HS-27A (cell line): ENCODE measurements around the gene PREX1.

Experiments used
- DNase-seq: peaks from one replicate; pipeline ENCODE4 v3.0.0-alpha.2; 2012; ENCODE audit warnings: low read depth, missing footprints

Gene PREX1

DNA sequence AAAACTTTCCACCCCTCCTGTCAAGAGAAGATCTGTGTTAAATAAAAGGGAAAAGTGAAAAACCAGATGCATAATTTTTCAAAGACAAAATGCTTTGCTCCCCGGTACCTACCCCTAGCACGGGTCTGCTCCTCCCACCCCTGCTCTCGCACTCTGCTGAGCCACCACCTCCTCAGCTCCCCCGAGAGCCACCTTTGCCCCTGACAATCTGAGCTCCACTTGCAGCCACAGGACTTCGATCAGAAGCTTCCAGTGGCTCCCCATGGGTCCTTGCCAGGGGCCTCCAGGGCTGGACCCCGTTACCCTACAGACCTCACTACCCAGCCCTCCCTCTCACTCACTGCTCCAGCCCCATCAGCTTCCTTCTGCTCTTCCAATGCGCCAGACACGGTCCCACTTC, 171.7 kb downstream of the PREX1 start:
- DNase-seq = no peak

DNA sequence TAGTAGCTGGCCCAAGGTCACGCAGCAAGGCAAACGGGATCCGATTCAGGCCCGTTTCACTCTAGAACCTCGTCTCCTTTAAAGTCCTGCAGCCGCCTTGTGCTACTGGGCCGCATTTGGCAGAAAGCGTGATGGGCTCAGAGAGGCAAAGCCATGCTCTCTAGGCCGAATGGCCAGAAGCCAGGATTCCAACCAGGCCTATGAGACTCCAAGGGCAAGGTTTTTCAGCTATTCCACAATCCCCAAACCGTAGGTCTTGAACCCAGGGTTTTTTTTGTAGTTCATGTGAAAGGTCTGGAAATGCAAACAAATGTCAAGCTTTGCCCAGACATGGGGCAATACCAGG, 174.1 kb downstream of the PREX1 start:
- DNase-seq = no peak

DNA sequence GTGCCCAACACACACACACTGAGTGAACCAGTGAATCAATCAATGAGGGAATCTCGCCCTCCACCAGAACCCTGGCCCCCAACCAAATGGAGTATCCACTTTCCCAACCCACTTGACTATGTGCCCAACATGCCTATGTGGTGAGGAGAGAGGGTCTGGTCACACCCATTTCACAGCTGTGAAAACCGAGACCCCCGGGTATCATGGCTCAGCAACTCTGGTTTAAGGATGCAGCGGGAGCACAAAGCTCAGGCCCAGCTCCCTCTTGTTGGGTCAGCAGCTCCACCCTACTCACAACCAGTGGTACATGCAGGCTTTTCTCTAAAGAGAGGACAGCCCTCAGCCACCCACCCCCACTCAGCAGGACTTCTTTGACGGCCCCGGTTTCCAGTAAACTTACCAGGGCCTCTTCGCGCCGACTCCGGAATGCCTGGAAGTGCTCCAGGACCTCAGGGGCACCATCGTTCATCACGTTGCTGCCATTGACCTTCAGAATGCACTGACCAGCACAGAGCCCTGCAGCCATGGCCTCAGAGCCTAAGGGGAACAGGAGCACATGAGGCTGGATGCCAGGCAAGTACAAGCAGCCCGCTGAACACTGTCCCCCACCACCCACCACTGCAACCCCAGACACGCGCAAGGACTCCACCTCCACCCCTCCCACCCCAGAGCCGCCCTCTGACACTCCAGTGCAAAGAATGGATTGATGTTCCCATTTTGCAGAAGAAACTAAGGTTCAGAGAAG, 174.7 kb downstream of the PREX1 start:
- DNase-seq = no peak

DNA sequence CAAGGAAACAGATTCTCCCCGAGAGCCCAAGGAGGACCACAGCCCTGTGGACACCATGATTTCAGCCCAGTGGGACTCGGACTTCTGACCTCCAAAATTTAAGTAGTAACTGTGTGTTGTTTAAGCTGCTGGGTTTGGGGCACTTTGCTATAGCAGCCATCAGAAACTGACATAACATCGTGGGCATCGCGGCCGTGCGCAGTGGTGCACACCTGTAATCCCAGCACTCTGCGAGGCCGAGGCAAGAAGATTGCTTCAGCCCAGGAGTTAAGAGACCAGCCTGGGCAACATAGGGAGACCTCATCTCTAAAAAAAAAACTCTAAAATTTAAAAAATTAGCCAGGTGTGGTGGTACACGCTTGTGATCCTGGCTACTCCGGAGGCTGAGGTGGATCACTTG, 175.8 kb downstream of the PREX1 start:
- no peak for DNase-seq

DNA sequence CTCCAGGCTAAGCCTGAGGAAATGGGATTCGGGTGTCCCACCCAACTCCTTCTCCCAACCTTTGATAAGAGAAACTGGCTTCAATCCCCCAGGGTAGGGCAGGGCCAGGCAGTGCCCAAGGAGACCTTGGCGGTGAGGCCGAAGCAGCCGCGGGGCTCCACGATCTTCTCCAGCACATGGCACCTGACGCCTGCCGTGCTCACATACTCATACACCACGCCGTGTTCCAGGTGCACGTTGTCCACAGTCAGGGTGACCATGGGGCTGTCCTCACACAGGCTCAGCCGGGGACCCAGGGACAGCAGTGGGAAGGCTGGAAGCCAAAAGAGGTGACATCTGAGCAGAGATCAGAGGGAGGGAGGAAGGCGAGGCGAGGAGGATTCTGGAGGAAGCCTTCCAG, 176.5 kb downstream of the PREX1 start:
- no peak for DNase-seq

DNA sequence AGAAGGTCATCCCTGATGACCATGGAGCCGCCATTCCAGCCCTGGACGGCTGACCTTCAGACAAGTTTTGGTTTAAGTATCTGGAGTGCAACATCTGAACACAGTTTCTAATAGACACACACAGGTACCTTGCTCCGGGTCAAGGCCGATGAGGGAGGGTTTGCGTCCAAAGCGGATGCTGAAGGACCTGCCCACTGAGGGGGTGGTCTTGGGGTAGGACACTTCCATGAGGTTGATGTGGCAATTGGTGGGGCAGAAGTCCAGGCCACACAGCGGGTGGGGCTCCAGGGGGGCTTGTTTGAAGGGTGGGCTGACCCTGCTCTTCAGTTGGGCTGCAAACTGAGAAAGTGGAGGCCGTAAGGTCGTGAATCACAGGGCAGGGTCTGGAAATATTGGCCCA, 177.9 kb downstream of the PREX1 start:
- DNase-seq = no peak

DNA sequence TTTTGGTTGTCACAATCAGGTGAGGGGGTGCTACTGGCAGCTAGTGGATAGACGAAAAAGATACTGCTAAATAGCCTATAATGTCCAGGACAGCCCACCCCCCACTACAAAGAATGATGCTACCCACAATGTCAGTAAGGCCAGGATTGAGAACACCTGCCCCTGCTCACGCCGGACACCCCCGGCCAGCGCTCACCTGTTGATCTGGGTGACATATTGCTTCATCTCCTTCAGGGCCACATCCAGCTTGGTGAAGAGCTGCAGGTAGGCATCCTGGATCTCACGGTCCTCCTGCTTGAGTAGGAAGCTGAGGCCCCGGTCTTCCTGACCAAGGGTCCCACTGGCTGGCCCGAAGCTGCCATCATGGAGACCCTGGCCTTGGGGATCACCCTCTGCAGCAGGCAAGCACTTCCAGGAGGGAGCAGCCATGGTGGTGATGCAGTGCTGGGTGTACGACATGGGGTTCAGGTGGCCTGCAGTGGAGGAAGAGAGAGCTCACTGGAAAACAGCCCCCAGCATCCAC, 178.6 kb downstream of the PREX1 start:
- DNase-seq = no peak

DNA sequence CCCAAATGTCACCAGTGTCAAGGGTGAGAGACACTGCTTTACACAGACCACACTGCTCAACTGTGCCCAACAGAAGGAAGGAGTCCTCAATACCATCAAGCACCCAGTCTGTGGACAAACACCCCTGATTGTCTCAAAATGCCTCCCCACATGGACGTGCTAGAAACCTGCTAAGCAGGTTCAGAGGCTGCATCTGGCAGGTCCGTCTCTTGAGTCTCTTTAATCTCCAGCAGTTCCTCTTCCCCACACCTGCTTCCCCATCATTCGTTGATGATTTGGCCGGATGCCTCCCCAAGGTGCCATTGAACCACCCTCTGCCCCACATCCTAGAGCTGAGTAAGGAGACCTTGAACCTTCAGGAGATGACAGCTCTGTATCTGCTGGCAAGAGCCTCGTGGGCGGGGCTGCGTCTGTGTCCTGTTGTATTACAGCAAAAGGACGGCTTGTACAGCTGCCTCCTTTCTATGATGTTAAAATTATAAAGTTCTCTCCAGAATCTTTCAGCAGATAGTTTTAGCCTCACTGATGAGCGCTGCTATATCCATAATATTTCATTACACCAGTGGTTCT, 179.2 kb downstream of the PREX1 start:
- no peak for DNase-seq

DNA sequence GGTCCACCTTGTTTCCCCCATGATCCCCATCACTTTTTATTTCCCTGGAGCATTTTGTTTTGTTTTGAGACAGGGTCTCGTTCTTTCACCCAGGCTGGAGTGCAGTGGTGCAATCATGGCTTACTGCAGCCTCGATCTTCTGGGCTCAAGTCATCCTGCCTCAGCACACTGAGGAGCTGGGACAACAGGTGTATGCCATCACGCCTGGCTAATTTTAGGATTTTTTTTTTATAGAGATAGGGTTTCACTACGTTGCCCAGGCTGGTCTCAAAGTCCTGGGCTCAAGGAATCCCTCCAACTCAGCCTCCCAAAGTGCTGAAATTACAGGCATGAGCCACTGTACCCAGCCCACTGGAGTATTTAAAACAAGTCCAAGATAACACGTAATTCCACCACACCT, 179.9 kb downstream of the PREX1 start:
- no peak for DNase-seq

DNA sequence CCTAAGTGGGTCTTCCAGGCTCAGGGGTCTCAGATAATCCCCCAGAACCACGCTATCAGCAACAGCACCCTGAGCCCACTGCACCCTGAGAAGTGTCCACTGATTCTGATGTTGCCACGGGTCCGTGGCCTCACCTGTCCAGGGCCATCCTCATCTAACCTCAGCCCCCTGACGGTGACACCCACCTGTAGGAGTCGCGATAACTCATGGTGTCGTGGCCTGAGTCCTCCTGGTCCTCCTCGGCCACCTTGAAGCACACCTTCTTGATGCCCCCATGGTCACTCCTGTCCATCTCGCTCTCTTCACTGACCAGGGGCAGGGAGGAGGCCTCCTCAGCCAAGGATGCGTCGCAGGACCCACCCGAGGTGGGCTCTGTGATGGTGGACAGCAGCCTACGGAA, 182.1 kb downstream of the PREX1 start:
- no peak for DNase-seq

DNA sequence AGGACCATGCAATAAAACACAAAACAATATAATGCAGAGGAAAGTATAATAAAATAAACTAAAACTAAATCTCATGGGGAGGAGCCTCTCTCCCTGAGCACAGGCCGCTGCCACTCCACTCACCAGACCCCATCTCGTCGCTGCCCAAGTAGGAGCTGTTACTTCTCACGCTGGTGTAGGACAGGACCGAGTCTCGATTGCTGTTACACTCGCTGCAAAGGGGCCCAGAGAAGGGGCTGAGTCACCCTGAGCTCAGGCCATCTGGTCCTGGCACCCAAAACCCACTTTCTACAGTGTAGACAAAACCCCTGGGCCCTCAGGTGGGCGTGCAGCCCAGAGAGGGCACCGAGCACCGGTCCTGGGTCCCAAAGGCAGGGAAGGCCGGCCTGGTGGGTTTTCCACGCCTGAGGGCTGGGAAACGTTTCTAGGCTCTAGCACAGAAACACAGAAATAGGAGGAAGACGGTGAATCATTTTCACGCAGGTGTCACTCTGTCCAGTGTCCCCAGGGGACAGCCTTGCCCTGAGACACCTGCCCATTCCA, 183.4 kb downstream of the PREX1 start:
- DNase-seq = no peak

DNA sequence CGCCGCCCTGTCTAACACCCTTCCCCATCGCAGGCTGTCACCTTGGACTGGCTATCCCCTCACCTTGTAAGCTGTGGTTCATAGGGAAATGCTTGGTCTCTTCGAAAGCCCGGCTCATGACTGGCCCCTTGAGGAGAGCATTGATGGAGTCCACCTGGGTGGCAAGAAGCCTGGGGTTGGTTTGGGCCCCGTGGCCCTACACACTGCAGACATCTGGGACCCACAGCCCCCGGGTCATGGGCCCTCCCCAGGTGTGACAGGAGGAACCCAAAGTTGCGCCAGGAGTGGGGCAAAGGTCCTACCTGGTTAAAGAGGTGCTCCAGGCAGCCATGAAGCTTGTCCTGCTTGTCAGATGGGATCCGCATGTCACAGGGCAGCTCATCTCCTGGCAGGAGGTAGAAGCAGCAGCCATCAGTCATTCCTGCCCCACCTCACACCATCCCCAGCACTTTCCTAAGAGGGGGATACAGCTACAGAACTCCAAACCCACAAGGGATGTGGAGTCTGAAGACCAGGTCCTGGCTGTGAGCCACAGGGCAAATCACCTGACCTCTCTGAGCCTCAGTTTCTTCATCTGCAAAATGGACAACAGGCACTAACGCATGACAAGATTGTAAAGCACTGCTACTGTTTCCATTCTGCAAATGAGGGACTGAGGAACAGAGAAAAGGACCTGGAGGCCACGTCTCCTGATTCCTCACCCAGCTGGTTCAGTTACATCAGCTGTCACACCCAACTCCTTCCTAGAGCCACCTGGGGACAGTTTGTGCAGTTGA, 185.5 kb downstream of the PREX1 start:
- no peak for DNase-seq

DNA sequence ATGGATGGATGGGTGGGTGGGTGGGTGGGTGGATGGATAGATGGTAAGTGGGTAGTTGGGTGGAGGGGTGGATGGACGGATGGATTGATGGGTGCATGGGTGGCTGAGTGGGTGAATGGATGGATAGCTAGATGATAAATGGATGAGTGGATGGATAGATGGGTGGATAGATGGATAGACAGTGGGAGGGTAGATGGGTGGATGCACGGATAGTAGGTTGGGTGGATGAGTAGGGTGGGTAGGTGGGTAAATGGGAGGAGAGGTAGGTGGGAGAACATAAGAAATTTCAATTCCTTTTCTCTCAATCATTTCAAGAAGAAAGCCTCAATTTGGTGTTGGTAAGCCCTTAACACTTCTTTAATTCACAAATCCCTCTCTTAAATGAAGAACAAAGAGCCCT, 186.9 kb downstream of the PREX1 start:
- no peak for DNase-seq

DNA sequence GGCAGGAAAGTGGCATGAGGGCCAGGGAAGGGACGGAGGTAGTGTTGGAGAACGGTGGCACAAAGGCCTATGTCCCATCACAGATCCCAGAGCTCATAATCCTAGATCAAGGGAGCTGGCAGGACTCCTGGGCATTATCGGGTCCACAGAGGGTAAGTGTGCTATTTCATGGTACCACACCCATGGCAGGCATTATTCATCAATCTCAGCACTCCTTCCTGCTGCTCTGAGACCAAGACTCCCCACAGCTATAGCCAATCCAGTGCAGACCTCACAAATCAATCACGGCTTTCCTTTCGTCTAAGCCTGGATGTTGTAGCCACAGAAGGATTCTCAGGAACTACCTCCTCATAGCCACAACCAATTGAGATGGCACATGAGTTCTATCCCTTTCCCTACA, 187.9 kb downstream of the PREX1 start:
- DNase-seq = no peak

DNA sequence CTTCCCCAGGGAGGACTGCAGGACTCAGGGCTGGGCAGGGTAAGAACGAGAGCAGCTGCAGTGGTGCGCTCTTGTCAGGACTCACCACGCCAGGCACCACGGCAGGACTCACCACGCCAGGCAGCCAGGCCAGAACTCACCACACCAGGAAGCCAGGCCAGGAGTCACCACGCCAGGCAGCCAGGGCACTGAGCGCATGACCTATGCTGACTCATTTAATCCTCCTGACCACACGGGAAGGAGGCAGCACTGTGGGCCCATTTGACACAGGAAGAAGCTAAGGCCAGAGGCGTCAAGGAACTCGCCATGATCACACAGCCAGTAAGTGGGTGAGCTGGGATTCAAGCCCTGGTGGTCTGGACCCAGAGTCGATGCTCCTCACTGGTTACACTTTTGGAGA, 189.3 kb downstream of the PREX1 start:
- peak; percentile 43 for DNase-seq

DNA sequence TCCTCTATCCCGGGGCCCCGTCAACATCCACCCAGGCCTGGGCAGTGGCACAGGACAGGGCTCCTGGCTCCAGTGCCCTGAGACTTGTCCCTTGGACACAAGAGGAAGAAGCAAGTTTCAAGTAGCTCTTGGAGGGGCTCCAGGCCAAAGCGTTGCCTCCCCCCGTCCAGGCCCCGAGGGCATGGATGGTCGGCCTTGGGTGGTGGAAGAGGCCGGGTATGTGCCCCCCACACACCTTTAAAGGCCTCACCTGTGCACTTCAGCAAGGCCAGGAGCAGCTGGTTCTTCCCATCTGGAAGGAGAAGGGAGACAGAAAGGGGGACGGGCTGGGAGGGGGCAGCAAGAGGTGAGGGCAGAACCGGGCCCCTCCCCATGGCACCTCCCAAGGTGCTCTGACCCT, 190.3 kb downstream of the PREX1 start:
- DNase-seq = no peak

DNA sequence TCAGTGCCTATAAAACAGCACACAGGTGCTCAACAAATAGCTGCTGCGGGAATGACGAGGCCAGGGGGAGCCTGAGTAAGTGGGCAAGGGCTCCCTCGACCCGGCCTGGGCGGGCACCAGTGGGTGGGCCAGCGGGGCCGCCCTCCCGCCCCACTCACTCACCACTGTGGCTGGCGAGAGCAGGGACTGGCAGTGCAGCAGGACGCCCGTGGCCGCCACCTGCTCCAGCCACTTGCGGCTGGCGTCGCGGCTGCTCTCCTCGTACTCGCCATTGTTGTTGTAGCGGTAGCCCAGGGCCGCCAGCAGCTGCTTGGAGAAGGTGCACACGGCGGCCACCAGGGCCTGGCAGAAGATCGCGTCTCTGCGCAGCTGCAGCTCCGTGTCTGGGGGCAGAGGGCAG, 191.5 kb downstream of the PREX1 start:
- DNase-seq = no peak

DNA sequence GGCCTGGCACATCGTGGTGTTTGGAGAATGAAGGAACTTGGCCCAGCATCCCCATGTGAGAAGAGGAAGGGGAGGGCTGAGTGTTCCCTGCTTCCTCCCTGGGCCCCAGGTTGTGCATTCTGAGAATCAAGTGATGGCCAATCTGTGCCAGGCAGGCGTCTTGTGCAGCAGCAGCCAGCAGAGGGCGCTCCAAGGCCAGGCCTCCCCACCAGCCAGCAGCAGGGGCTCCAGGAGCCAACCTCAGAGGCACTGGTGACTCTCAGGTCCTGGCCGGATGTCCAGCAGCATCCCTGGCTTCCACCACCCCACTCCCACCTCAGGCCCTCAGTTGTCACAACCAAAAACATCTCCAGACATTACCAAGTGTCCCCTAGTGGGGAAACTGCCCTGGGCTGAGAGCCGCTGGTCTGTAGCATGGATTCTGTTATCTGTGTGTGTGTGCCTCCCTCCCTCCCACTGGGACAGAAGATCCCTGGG, 192.0 kb downstream of the PREX1 start:
- DNase-seq = no peak

DNA sequence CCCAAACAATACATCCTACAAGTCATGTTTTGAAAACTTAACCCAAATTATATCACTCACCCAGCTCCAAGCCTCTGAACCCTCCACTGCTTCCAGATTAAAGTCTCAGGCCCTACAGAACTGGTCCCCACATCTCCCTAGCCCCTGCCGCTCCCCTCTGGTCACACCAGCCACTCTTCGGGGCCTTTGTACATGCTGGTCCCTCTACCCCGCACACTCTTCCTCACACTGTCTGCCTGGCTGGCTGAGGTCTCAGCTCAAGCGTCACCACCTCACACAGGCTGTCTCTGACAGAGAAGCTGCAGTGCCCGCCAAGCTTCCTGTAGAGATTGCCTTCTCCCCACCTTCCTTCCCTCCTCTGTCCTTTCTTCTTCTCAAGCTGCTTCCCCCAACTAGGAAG, 192.4 kb downstream of the PREX1 start:
- no peak for DNase-seq

DNA sequence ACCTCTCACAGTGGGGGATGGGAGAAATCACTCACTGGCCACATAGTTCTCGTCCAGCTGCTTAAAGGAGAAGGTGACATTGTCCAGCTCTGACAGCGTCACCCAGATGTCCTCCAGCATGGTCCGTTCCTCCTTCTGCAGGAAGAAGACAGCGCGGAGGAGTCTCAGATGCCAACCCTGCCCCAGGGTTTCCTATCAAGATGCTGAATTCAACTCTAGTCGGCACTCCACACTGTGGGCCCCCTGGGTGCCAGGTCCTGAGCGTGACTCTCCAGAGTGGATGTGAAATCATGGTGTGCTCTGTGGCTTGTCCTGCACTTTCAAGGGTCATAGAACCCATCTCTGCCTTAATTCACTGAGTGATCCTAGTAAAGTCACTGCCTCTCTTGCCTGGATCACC, 193.2 kb downstream of the PREX1 start:
- DNase-seq = no peak

DNA sequence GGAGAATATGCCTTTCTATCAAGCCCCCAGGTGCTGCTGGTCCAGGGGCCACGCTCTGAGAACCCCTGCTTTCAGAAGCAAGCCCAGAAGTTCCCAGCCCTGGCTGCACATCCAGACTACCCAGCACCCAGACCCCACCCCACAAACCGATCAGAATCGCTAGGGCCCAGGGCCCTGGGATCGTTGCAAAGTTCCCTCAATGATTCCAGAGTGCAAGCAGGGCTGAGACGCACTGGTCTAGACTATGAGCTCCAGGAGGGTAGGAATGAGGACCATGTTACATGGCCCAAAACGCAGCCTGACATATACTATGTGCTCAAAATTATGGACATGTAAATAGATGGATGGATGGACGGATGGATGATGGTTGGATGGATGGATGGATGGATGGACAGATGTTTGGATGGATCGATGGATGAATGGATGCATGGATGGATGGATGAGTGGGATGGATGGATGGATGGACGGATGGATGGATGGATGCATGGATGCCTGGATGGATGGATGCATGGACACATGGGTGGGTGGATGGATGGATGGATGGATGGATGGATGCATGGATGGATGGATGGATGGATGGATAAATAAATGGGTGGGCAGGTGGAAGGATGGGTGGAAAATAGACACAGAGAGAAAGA, 194.1 kb downstream of the PREX1 start:
- DNase-seq = no peak

DNA sequence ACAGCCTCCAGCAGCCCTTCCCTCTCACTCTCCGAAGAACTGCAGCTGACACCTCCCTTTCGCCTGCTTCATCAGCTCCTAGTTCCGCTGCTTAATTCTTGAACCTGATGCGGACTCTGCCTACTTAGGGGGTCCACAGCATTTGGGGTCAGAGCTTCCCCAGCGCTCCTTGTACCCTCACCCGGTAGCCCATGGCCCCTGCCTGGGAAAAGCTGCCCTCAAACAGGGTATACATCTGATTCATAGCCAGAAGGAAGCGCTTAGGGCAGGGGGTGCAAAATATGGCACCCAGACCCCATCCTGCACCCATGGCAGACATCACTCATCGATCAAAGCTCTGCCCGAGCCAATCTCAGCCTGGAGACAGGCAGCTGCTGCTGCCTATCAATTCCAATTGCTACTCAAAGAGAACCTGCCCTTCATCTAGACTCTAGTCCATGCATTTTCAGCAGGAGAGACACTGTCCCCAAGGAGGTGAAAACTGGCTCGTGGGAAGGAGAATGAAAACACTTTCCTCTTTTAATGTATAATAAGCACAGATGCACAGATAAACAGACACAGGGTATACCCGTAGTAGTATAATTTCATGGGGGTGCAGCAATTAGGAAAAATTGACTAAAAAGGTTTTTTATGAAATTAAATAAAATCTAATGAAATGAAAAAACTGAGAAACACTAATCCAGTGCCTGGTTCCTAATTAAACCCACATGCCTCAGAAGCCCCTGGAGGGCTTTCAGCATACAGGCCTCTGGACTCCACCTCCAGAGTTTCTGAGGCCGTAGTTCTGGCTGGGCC, 194.8 kb downstream of the PREX1 start:
- no peak for DNase-seq
